CD8-positive, alpha-beta memory T cell (primary cell): ENCODE measurements around the gene ATN1. TPM values are rescaled to one million over a fixed set of nuclear protein-coding genes. Genes with fewer than 3 reads are reported as not detected.

Experiments
- CTCF ChIA-PET: fragments of 350-600 bp; sonication (Branson Sonifier 250); formaldehyde crosslinking; loops from one replicate; lab custom pipeline; 2021; ENCODE audit warnings: antibody characterized with exemption; lab: Charles Lee
- POLR2A ChIA-PET: fragments of 350-600 bp; sonication (Branson Sonifier 250); formaldehyde crosslinking; loops from one replicate; lab custom pipeline; 2021; ENCODE audit warnings: antibody characterized with exemption; lab: Charles Lee
- DNase-seq, 5 donors: peaks; one replicate each; pipeline versions ENCODE4 v3.0.0 to v3.0.0-alpha.2; 2020 to 2022; ENCODE audit warnings: mixed read lengths in 1 of 5
- H3K27ac ChIP-seq: one replicate; pipeline ENCODE4 v1.7.0; 2013; ENCODE audit warnings: low read depth, mild to moderate bottlenecking, low read length, moderate library complexity
- H3K27me3 ChIP-seq: 2 replicates; pipeline ENCODE4 v1.7.0; 2013; ENCODE audit warnings: low read length, mild to moderate bottlenecking; ENCODE audit not compliant: insufficient read depth, poor library complexity, severe bottlenecking
- H3K36me3 ChIP-seq: 2 replicates; pipeline ENCODE4 v1.7.0; 2013; ENCODE audit warnings: mild to moderate bottlenecking, low read length, moderate library complexity; ENCODE audit not compliant: insufficient read depth
- H3K4me1 ChIP-seq: 2 replicates; pipeline ENCODE4 v1.7.0; 2013; ENCODE audit warnings: mild to moderate bottlenecking, low read length, moderate library complexity; ENCODE audit not compliant: insufficient read depth
- H3K4me3 ChIP-seq: 2 replicates; pipeline ENCODE4 v1.7.0; 2013; ENCODE audit warnings: mild to moderate bottlenecking, low read length
- H3K9me3 ChIP-seq: 2 replicates; pipeline ENCODE4 v1.7.0; 2013; ENCODE audit warnings: mild to moderate bottlenecking, low read length
- H3K27ac Mint-ChIP-seq, 8 donors: one replicate each; pipeline ENCODE4 v1.8.0; 2020 to 2021; ENCODE audit warnings: mixed read lengths in 8 of 8, mild to moderate bottlenecking in 6 of 8, inconsistent platforms in 3 of 8, moderate library complexity in 3 of 8
- H3K27me3 Mint-ChIP-seq, 2 donors: one replicate each; pipeline ENCODE4 v1.8.0; 2020 to 2021; ENCODE audit warnings: mixed read lengths in 2 of 2, mild to moderate bottlenecking in 1 of 2, moderate library complexity in 1 of 2
- H3K36me3 Mint-ChIP-seq, 3 donors: one replicate each; pipeline ENCODE4 v1.8.0; 2020 to 2021; ENCODE audit warnings: mixed read lengths in 3 of 3, inconsistent platforms in 1 of 3, mild to moderate bottlenecking in 1 of 3
- H3K4me1 Mint-ChIP-seq, 3 donors: one replicate each; pipeline ENCODE4 v1.8.0; 2020 to 2021; ENCODE audit warnings: mixed read lengths in 3 of 3, inconsistent platforms in 1 of 3, mild to moderate bottlenecking in 1 of 3
- H3K4me3 Mint-ChIP-seq, 7 donors: one replicate each; pipeline ENCODE4 v1.8.0; 2020 to 2021; ENCODE audit warnings: mixed read lengths in 7 of 7, mild to moderate bottlenecking in 6 of 7, moderate library complexity in 4 of 7, inconsistent platforms in 2 of 7
- H3K9me3 Mint-ChIP-seq, 5 donors: one replicate each; pipeline ENCODE4 v1.8.0; 2020 to 2022; ENCODE audit warnings: mixed read lengths in 5 of 5, mild to moderate bottlenecking in 3 of 5, moderate library complexity in 2 of 5, inconsistent platforms in 1 of 5
- polyA plus RNA-seq: library from polyadenylated mRNA; unstranded; fragments of 300-500 nt; fragmentation: Illumina TruSeq; gene quantifications from one replicate; pipeline ENCODE4 v1.2.3, GENCODE V29; 2021
- total RNA-seq, 2 experiments: library from RNA; stranded (reverse); gene quantifications; one replicate each; pipeline ENCODE4 v1.2.3, GENCODE V29; 2021

Gene ATN1
- total and polyA plus RNA-seq, 3 experiments from 2014 or later = 0.62 to 60.4 (median 54.8) TPM

GRCh38 chr12:6961278-6961694, 33.5 kb downstream of the ATN1 start:
- Mint-ChIP-seq H3K9me3 (no peaks in the 10 kb centered on the region), H3K4me1 (peaks cover 61 to 80% (median 74%) of the 10 kb centered on the region in 3 donors), H3K27me3 (no peaks in the 10 kb centered on the region), H3K36me3 (peaks cover 11 to 57% (median 19%) of the 10 kb centered on the region in 3 donors), H3K4me3 (peak overlapping the region; percentile 80 to 92 (median 85)), H3K27ac (peak overlapping the region; percentile 94 to 100 (median 98))
- Histone ChIP-seq H3K27me3 (no peaks in the 10 kb centered on the region), H3K36me3 (peaks cover 50% of the 10 kb centered on the region), H3K27ac (peak overlapping the region; percentile 86), H3K4me1 (peaks cover 78% of the 10 kb centered on the region), H3K4me3 (peak overlapping the region; percentile 4), H3K9me3 (no peaks in the 10 kb centered on the region)
- CTCF ChIA-PET = interaction anchor here (1.2 to 13.3 kb wide), 8 partner anchors 8 to 94 kb away, joined by 3 to 815 read pairs (median 15); partner anchors contain the start of genes ATN1, C12orf57, PTPN6 and RNU7-1
- DNase-seq = peak; percentile 82 to 95 (median 88)
- POLR2A ChIA-PET = interaction anchor here (0.7 to 13.3 kb wide), 12 partner anchors 14 to 97 kb away, joined by 3 to 481 read pairs (median 6); partner anchors contain the start of genes C12orf57, LPCAT3, PTPN6 and RNU7-1

DNA sequence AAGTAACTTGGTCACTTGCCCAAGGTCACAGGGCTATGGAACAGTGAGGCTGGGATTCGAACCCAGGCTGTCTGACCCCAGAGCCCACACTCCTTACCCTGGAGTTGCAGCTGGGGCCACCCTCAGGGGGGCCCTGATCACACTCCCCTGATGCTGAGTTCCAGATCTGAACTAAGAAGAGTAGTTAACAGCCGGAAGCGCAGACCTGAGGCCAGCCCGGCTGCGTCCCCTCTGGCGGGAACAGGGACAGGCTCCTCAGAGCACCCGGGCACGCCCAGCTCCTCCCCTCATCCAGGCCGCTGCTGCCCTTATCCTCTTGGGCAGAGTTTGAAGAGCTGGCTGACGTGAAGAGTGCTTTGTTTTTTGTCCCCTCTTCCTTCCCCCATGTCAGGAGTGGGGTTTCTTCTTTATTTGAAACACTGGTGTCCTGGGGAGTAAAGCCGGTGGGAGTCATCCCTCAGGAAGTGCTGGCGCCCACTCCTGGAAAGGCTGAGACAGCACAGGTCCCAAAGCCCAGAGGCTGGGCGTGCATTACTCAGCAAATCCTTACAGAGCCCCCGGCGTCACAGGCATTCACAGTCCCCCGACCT, 34.0 kb downstream of the ATN1 start:
- Histone ChIP-seq H3K36me3 (peaks cover 49% of the 10 kb centered on the region), H3K9me3 (no peaks in the 10 kb centered on the region)

DNA sequence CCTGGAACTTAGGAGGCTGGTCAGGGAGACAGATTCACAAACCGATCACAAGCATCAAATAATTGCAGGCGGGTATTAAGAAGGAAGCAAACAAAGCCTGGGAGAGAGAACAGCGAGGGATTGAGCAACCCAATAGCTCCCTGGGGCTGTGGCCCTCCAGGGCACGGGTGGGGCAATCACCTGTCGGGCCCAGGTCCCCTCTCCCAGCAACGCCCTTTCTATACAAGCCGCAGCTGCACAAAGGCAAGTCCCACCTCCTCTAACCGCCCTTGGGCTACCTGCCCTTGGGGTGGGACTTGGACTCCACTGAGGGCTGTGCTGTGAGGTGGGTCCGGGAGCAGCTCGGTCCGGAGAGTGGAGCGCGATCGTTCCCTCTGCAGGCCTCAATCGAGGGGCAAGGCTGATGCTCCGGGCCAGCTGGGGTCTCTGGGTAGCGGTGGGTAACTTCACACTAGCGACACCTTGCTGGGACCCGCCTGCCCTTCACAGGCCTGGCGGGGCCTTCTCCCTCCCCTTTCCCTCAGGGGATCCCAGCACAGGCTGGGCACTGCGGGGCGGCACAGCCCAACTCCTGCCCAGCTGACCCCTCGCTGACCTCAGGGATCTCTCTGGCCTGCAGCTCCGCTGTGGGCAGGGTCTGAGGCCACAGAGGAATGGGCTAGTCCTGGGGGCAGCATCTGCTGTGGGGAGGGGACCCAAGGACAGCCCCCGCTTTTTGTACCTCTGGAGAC, 34.7 kb downstream of the ATN1 start:
- H3K36me3 Mint-ChIP-seq = peaks cover 5 to 57% (median 21%) of the 10 kb centered on the region in 3 donors
- Histone ChIP-seq H3K4me1 (peaks cover 67% of the 10 kb centered on the region), H3K9me3 (no peaks in the 10 kb centered on the region), H3K4me3 (peak overlapping the region; percentile 4), H3K27ac (peak overlapping the region; percentile 86), H3K36me3 (peaks cover 47% of the 10 kb centered on the region), H3K27me3 (no peaks in the 10 kb centered on the region)
- peak overlapping the region; percentile 79 to 92 (median 83) for H3K4me3 Mint-ChIP-seq
- H3K27ac Mint-ChIP-seq = peak overlapping the region; percentile 94 to 100 (median 98)
- H3K4me1 Mint-ChIP-seq = peaks cover 51 to 68% (median 65%) of the 10 kb centered on the region in 3 donors
- ChIA-PET POLR2A (interaction anchor here (0.7 to 13.3 kb wide), 5 partner anchors 15 to 90 kb away, joined by 3 to 481 read pairs (median 4); partner anchors contain the start of genes C12orf57, PTPN6, RNU7-1 and SPSB2), CTCF (interaction anchor here (0.6 to 13.3 kb wide), 7 partner anchors 15 to 95 kb away, joined by 3 to 815 read pairs (median 22); partner anchors contain the start of genes ATN1, C12orf57, PTPN6 and RNU7-1)
- H3K9me3 Mint-ChIP-seq = no peaks in the 10 kb centered on the region
- H3K27me3 Mint-ChIP-seq = no peaks in the 10 kb centered on the region
- DNase-seq = peak in 1 of 5 donors; percentile 43

More for the DNA sequence above, 34.0 kb downstream of the ATN1 start:
- H3K9me3 Mint-ChIP-seq = no peaks in the 10 kb centered on the region
- H3K4me1 ChIP-seq = peaks cover 73% of the 10 kb centered on the region
- no peaks in the 10 kb centered on the region for H3K27me3 ChIP-seq
- ChIA-PET POLR2A (interaction anchor here (0.7 to 13.3 kb wide), 13 partner anchors 14 to 92 kb away, joined by 3 to 481 read pairs (median 4); partner anchors contain the start of genes C12orf57, LPCAT3, PTPN6 and RNU7-1), CTCF (interaction anchor here (1.2 to 13.3 kb wide), 8 partner anchors 8 to 94 kb away, joined by 3 to 815 read pairs (median 15); partner anchors contain the start of genes ATN1, C12orf57, PTPN6 and RNU7-1)
- H3K27me3 Mint-ChIP-seq = no peaks in the 10 kb centered on the region
- peaks cover 10 to 56% (median 21%) of the 10 kb centered on the region in 3 donors for H3K36me3 Mint-ChIP-seq
- H3K4me3 Mint-ChIP-seq = peak overlapping the region; percentile 80 to 92 (median 85)
- peak in 2 of 5 donors; percentile 41 to 55 for DNase-seq
- peaks cover 58 to 75% (median 71%) of the 10 kb centered on the region in 3 donors for H3K4me1 Mint-ChIP-seq
- H3K27ac Mint-ChIP-seq = peak overlapping the region; percentile 94 to 100 (median 98)
- peak overlapping the region; percentile 4 for H3K4me3 ChIP-seq
- peak overlapping the region; percentile 86 for H3K27ac ChIP-seq

- POLR2A ChIA-PET = interaction anchor here (0.8 to 13.3 kb wide), 5 partner anchors 15 to 111 kb away, joined by 3 to 481 read pairs (median 5); partner anchors contain the start of genes C12orf57, ENO2, PTPN6 and RNU7-1
- Mint-ChIP-seq H3K4me1 (peaks cover 44 to 61% (median 58%) of the 10 kb centered on the region in 3 donors), H3K4me3 (no peak overlapping the region), H3K27me3 (no peaks in the 10 kb centered on the region), H3K9me3 (no peaks in the 10 kb centered on the region), H3K36me3 (peaks cover 5 to 58% (median 19%) of the 10 kb centered on the region in 3 donors), H3K27ac (peak overlapping the region in 5 of 8 donors; percentile 33 to 100 (median 83))
- H3K4me1 ChIP-seq = peaks cover 60% of the 10 kb centered on the region
- CTCF ChIA-PET = interaction anchor here (0.6 to 13.3 kb wide), 8 partner anchors 21 to 94 kb away, joined by 3 to 815 read pairs (median 12); partner anchors contain the start of genes ATN1, C12orf57, ENO2 and PTPN6
- H3K9me3 ChIP-seq = no peaks in the 10 kb centered on the region
- peak in 1 of 5 donors; percentile 51 for DNase-seq
- no peak overlapping the region for H3K4me3 ChIP-seq
- no peaks in the 10 kb centered on the region for H3K27me3 ChIP-seq
- H3K27ac ChIP-seq = no peak overlapping the region
- peaks cover 47% of the 10 kb centered on the region for H3K36me3 ChIP-seq
Measured at GRCh38 chr12:6963016-6963731, 35.4 kb downstream of the ATN1 start.

- H3K36me3 Mint-ChIP-seq = peaks cover 4 to 58% (median 15%) of the 10 kb centered on the region in 3 donors
- CTCF ChIA-PET = interaction anchor here (0.8 to 13.3 kb wide), 10 partner anchors 8 to 147 kb away, joined by 3 to 815 read pairs (median 10); partner anchors contain the start of genes ATN1, C12orf57, CDCA3 and ENO2
Measured at GRCh38 chr12:6963791-6964413, 36.1 kb downstream of the ATN1 start.

DNA sequence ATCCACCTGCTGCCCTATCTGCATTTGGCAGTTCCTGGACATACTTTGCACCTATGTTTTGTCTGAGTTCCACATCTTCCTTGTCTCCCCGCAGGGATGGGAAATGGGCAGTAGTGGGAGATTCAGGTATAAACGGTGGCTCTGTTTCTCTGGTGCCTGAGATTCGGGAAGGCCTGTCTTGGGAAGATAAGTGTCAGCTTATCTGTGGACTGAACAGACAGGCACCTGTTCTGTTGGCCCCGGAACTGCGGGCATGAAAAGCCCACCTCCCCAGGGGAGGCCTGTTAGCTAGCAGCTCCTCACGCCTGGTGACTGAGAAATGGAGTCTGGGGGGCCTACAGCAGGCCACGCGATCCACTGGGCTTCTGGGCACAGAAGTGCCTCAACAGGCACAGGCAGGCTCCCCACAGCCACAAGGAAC, 36.9 kb downstream of the ATN1 start:
- H3K4me3 ChIP-seq = no peak overlapping the region
- no peaks in the 10 kb centered on the region for H3K27me3 Mint-ChIP-seq
- H3K4me1 ChIP-seq = peaks cover 59% of the 10 kb centered on the region
- ChIA-PET POLR2A (interaction anchor here (1.0 to 13.3 kb wide), 5 partner anchors 9 to 112 kb away, joined by 3 to 481 read pairs (median 4); partner anchors contain the start of genes C12orf57, PTPN6, RNU7-1 and USP5), CTCF (interaction anchor here (0.6 to 13.3 kb wide), 12 partner anchors 9 to 147 kb away, joined by 3 to 815 read pairs (median 7); partner anchors contain the start of genes ATN1, C12orf57, C1RL and CDCA3)
- DNase-seq = no peak
- no peaks in the 10 kb centered on the region for H3K27me3 ChIP-seq
- no peaks in the 10 kb centered on the region for H3K9me3 ChIP-seq
- H3K4me1 Mint-ChIP-seq = peaks cover 42 to 60% (median 56%) of the 10 kb centered on the region in 3 donors
- H3K9me3 Mint-ChIP-seq = no peaks in the 10 kb centered on the region
- H3K36me3 Mint-ChIP-seq = peaks cover 0 to 56% (median 14%) of the 10 kb centered on the region in 3 donors
- H3K36me3 ChIP-seq = peaks cover 44% of the 10 kb centered on the region
- H3K27ac ChIP-seq = no peak overlapping the region
- H3K4me3 Mint-ChIP-seq = peak overlapping the region in 2 of 7 donors; percentile 38 to 84
- peak overlapping the region; percentile 85 to 98 (median 90) for H3K27ac Mint-ChIP-seq

More at GRCh38 chr12:6963791-6964413, 36.1 kb downstream of the ATN1 start:
- Mint-ChIP-seq H3K9me3 (no peaks in the 10 kb centered on the region), H3K4me3 (no peak overlapping the region), H3K27me3 (no peaks in the 10 kb centered on the region), H3K4me1 (peaks cover 43 to 60% (median 58%) of the 10 kb centered on the region in 3 donors), H3K27ac (peak overlapping the region; percentile 72 to 98 (median 88))
- no peaks in the 10 kb centered on the region for H3K27me3 ChIP-seq
- no peak overlapping the region for H3K4me3 ChIP-seq
- no peaks in the 10 kb centered on the region for H3K9me3 ChIP-seq
- no peak overlapping the region for H3K27ac ChIP-seq
- POLR2A ChIA-PET = interaction anchor here (0.8 to 13.3 kb wide), 4 partner anchors 8 to 112 kb away, joined by 3 to 481 read pairs (median 5); partner anchors contain the start of genes C12orf57, ENO2, PTPN6 and RNU7-1
- peak in 1 of 5 donors; percentile 49 for DNase-seq
- H3K4me1 ChIP-seq = peaks cover 59% of the 10 kb centered on the region
- H3K36me3 ChIP-seq = peaks cover 46% of the 10 kb centered on the region
